ENCODE data around the gene C20orf202.

GRCh38 chr20:1191299-1191698, 12.0 kb upstream of the C20orf202 start:
- no peak for TF ChIP-seq POLR2A (IDR thresholded peaks at IDR 0.05)
- no peak for TF ChIP-seq CTCF (IDR thresholded peaks at IDR 0.05)
